PC-9 (cell line): ENCODE results near the gene ARHGAP32. TPM values are rescaled to one million over a fixed set of nuclear protein-coding genes. Genes with fewer than 3 reads are reported as not detected.
"Not testable (repeated sequence)": the region's sequence is repeated elsewhere in the genome, so short reads cannot be mapped to it uniquely, and the experiment has no call there.

Experiments
- BruUV-seq: library from RNA; stranded (reverse); fragments of 400-500 nt; replicated peaks from 2 replicates; lab custom pipeline; 2021; lab: Mats Ljungman, UMichigan
- CTCF ChIA-PET: fragments of 300-600 bp; sonication (Branson Sonifier 250); formaldehyde crosslinking; loops from one replicate; lab custom pipeline; 2022; ENCODE audit warnings: antibody characterized with exemption; lab: Charles Lee
- POLR2A ChIA-PET: fragments of 300-600 bp; sonication (Branson Sonifier 250); formaldehyde crosslinking; loops from one replicate; lab custom pipeline; 2022; ENCODE audit warnings: antibody characterized with exemption; ENCODE audit not compliant: unreplicated experiment; lab: Charles Lee
- DNase-seq, 2 experiments: peaks; one replicate each; pipeline versions ENCODE4 v3.0.0 to v3.0.0-alpha.2; 2015 to 2022; ENCODE audit warnings: mixed read lengths in 1 of 2
- H2AFZ ChIP-seq: fragments of 200-600 bp; sonication (generic); 2 replicates; pipeline ENCODE4 v1.8.1; 2017; ENCODE audit warnings: antibody characterized with exemption
- H3F3A ChIP-seq: fragments of 200-600 bp; sonication (generic); 2 replicates; pipeline ENCODE4 v1.8.1; 2017; ENCODE audit warnings: antibody characterized with exemption, mild to moderate bottlenecking, low read depth; ENCODE audit not compliant: insufficient read depth
- H3K27ac ChIP-seq: fragments of 200-600 bp; sonication (generic); 2 replicates; pipeline ENCODE4 v1.6.1; 2016; ENCODE audit warnings: mixed run types
- H3K27me3 ChIP-seq: fragments of 200-600 bp; sonication (generic); 2 replicates; pipeline ENCODE4 v1.6.1; 2016; ENCODE audit warnings: low read depth, mixed run types; ENCODE audit not compliant: insufficient read depth
- H3K36me3 ChIP-seq: fragments of 200-600 bp; sonication (generic); 2 replicates; pipeline ENCODE4 v1.6.1; 2016; ENCODE audit warnings: low read depth, mixed run types
- H3K4me1 ChIP-seq: fragments of 200-600 bp; sonication (generic); replicated peaks from 2 replicates; pipeline ENCODE4 v1.6.1; 2016; ENCODE audit warnings: mixed run types; ENCODE audit not compliant: insufficient read depth
- H3K4me2 ChIP-seq: fragments of 200-600 bp; sonication (generic); 2 replicates; pipeline ENCODE4 v1.6.1; 2017; ENCODE audit warnings: mixed run types
- H3K4me3 ChIP-seq: fragments of 200-600 bp; sonication (generic); 2 replicates; pipeline ENCODE4 v1.6.1; 2016; ENCODE audit warnings: mixed run types
- H3K79me2 ChIP-seq: fragments of 200-600 bp; sonication (generic); 2 replicates; pipeline ENCODE4 v1.6.1; 2017; ENCODE audit warnings: low read depth, mixed run types
- H3K9me2 ChIP-seq: fragments of 200-600 bp; sonication (generic); 2 replicates; pipeline ENCODE4 v1.8.1; 2017; ENCODE audit warnings: mild to moderate bottlenecking; ENCODE audit not compliant: insufficient read depth
- H3K9me3 ChIP-seq: fragments of 200-600 bp; sonication (generic); 2 replicates; pipeline ENCODE4 v1.8.1; 2016; ENCODE audit warnings: low read depth; ENCODE audit not compliant: insufficient read depth
- H4K20me1 ChIP-seq: fragments of 200-600 bp; sonication (generic); 2 replicates; pipeline ENCODE4 v1.8.1; 2017; ENCODE audit not compliant: insufficient read depth
- CTCF ChIP-seq: fragments of 200-600 bp; sonication (generic); conservative IDR thresholded peaks from 2 replicates; pipeline ENCODE4 v1.6.1; 2017; ENCODE audit warnings: mixed run types, antibody characterized with exemption, mild to moderate bottlenecking, moderate library complexity
- EZH2 ChIP-seq: fragments of 200-600 bp; sonication (generic); IDR thresholded peaks from 2 replicates; pipeline ENCODE4 v1.8.0; 2017; ENCODE audit warnings: antibody characterized with exemption, low read depth
- intact Hi-C: fragments of 100-400 bp; cut with micrococcal nuclease; formaldehyde crosslinking; loops from one replicate; pipeline ENCODE4 v1.10.0; 2022; ENCODE audit not compliant: unreplicated experiment
- total RNA-seq: library from RNA; stranded (reverse); gene quantifications from 2 replicates; pipeline ENCODE4 v1.2.3, GENCODE V29; 2021

The ARHGAP32 gene
- total RNA-seq, 1 experiment from 2014 or later = 35.1 TPM

DNA sequence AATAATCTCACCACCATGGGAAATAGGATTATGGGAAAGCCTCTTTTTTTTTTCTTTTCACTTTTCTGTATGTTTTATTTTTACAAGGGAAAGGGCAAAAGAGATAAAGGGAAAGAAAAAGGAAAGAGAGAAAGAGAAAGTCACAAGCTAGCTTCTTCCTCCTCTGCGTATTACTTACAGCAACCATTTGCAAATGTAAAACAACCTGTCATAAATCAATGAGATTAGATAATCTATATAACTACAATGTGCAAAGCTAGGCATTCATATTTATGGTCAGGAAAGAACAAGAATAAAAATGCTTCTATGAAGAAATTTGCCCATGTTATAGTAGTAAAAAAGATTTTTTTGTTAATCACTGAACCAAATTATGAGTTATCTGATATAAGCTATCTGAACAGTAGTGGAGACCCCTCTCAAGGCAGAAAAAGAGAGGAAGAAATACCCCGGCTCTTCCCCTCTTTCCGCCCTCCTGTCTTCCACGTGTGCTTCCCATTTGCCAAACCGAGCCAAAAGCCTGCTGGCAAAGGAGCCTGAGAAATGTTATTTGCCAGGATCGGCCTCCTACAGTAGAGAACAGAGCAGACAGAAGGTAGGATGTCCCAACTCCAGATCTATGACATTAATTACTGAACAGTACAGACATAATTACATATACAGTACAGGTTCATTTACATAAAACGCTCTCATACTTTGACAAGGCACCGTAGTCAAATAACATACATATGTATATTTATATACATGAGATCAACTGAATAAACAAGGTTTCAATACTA lies 50.2 kb downstream of the ARHGAP32 start:
- H3K4me3 ChIP-seq = no peak overlapping the region
- TF ChIP-seq CTCF (no peak), EZH2 (no peak)
- intact Hi-C loops = no loop called here
- DNase-seq = no peak
- H3K27me3 ChIP-seq = no peaks in the 10 kb centered on the region
- H3K27ac ChIP-seq = peak overlapping the region; percentile 96
- ChIA-PET POLR2A (no interaction called here), CTCF (no interaction called here)
- no peaks in the 10 kb centered on the region for H3K9me2 ChIP-seq
- no peak overlapping the region for H3K4me2 ChIP-seq
- no peaks in the 10 kb centered on the region for H4K20me1 ChIP-seq
- H3K4me1 ChIP-seq = peaks cover 25% of the 10 kb centered on the region
- H3K36me3 ChIP-seq = no peaks in the 10 kb centered on the region
- no peak overlapping the region for H2AFZ ChIP-seq
- BruUV-seq = no TSS peak
- peaks cover 22% of the 10 kb centered on the region for H3K79me2 ChIP-seq
- H3F3A ChIP-seq = peaks cover 14% of the 10 kb centered on the region
- H3K9me3 ChIP-seq = no peaks in the 10 kb centered on the region; the same call in 1 of the 2 replicates

GRCh38 chr11:129131316-129131715 lies 60.8 kb downstream of the ARHGAP32 start:
- no peaks in the 10 kb centered on the region for H3K9me3 ChIP-seq
- no peak overlapping the region for H2AFZ ChIP-seq
- H3K27me3 ChIP-seq = no peaks in the 10 kb centered on the region
- POLR2A ChIA-PET = interaction anchor here (0.7 kb wide), 1 partner anchor 1153 kb away, joined by 12 read pairs; no protein-coding TSS in a partner anchor
- no peak for TF ChIP-seq CTCF
- no peak for TF ChIP-seq EZH2
- no peak for DNase-seq
- no peak overlapping the region for H3K4me3 ChIP-seq
- no peaks in the 10 kb centered on the region for H3K4me1 ChIP-seq
- no peaks in the 10 kb centered on the region for H3K36me3 ChIP-seq
- CTCF ChIA-PET = no interaction called here
- BruUV-seq = no TSS peak
- H4K20me1 ChIP-seq = no peaks in the 10 kb centered on the region
- H3K27ac ChIP-seq = no peak overlapping the region
- intact Hi-C loops = no loop called here
- H3K4me2 ChIP-seq = no peak overlapping the region
- H3F3A ChIP-seq = no peaks in the 10 kb centered on the region
- H3K9me2 ChIP-seq = no peaks in the 10 kb centered on the region
- H3K79me2 ChIP-seq = peaks cover 5% of the 10 kb centered on the region; the same call in 1 of the 2 replicates

DNA sequence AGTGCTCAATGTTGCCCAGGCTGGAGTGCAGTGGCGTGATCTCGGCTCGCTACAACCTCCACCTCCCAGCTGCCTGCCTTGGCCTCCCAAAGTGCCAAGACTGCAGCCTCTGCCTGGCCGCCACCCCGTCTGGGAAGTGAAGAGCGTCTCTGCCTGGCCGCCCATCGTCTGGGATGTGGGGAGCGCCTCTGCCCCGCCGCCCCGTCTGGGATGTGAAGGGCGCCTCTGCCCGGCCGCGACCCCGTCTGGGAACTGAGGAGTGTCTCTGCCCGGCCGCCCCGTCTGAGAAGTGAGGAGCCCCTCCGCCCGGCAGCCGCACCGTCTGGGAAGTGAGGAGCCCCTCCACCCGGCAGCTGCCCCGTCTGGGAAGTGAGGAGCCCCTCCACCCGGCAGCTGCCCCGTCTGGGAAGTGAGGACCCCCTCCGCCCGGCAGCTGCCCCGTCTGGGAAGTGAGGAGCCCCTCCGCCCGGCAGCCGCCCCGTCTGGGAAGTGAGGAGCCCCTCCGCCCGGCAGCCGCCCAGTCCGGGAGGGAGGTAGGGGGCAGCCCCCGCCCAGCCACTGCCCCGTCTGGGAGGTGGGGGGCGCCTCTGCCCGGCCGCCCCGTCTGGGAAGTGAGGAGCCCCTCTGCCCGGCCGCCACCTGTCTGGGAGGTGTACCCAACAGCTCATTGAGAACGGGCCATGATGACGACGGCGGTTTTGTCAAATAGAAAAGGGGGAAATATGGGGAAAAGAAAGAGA lies 63.1 kb downstream of the ARHGAP32 start:
- H3K36me3 ChIP-seq, H2AFZ ChIP-seq, H3K9me2 ChIP-seq, H3K27ac ChIP-seq, H3K4me2 ChIP-seq, DNase-seq, H3F3A ChIP-seq, H3K79me2 ChIP-seq, H3K4me1 ChIP-seq, H3K4me3 ChIP-seq, H3K27me3 ChIP-seq, H4K20me1 ChIP-seq, H3K9me3 ChIP-seq, intact Hi-C loops, BruUV-seq, CTCF ChIA-PET: not testable (repeated sequence)
- POLR2A ChIA-PET = interaction anchor here (0.6 kb wide), 1 partner anchor 145 kb away, joined by 9 read pairs; no protein-coding TSS in a partner anchor
